Liver (tissue), 9 donors: ENCODE results near the gene CFAP70. TPM values are rescaled to one million over a fixed set of nuclear protein-coding genes. Genes with fewer than 3 reads are reported as not detected.

Experiments used
- DNase-seq: peaks from one replicate; pipeline ENCODE4 v3.0.0-alpha.2; 2017; ENCODE audit warnings: low spot score
- H3K27ac ChIP-seq, 2 donors: one replicate each; pipeline ENCODE4 v1.7.0; 2013; ENCODE audit warnings: inconsistent platforms in 2 of 2, low read length in 2 of 2, control low read depth in 1 of 2, low read depth in 1 of 2, mild to moderate bottlenecking in 1 of 2
- H3K27me3 ChIP-seq, 4 donors: one replicate each; pipeline versions ENCODE4 v1.6.1 to v1.7.0; 2013; ENCODE audit warnings: low read length in 3 of 4, inconsistent platforms in 1 of 4, mild to moderate bottlenecking in 1 of 4, moderate library complexity in 1 of 4; ENCODE audit not compliant: control insufficient read depth in 4 of 4, insufficient read depth in 4 of 4
- H3K36me3 ChIP-seq, 4 donors: one replicate each; pipeline versions ENCODE4 v1.6.1 to v1.7.0; 2013; ENCODE audit warnings: low read length in 3 of 4, mild to moderate bottlenecking in 3 of 4, low read depth in 1 of 4, moderate library complexity in 1 of 4; ENCODE audit not compliant: control insufficient read depth in 4 of 4, insufficient read depth in 3 of 4
- H3K4me1 ChIP-seq, 4 donors: one replicate each; pipeline versions ENCODE4 v1.6.1 to v1.7.0; 2013; ENCODE audit warnings: low read length in 3 of 4, mild to moderate bottlenecking in 3 of 4, moderate library complexity in 1 of 4; ENCODE audit not compliant: control insufficient read depth in 4 of 4, insufficient read depth in 4 of 4
- H3K4me3 ChIP-seq, 3 donors: one replicate each; pipeline versions ENCODE4 v1.6.1 to v1.7.0; 2013; ENCODE audit warnings: low read length in 3 of 3, control low read depth in 1 of 3, low read depth in 1 of 3, mild to moderate bottlenecking in 1 of 3
- H3K9ac ChIP-seq, 2 donors: one replicate each; pipeline ENCODE4 v1.7.0; 2013; ENCODE audit warnings: low read length in 2 of 2, mild to moderate bottlenecking in 2 of 2, moderate library complexity in 2 of 2, control low read depth in 1 of 2, low read depth in 1 of 2
- H3K9me3 ChIP-seq, 4 donors: one replicate each; pipeline versions ENCODE4 v1.6.1 to v1.7.0; 2013; ENCODE audit warnings: low read length in 3 of 4; ENCODE audit not compliant: control insufficient read depth in 4 of 4
- ATF3 ChIP-seq: IDR thresholded peaks from 2 replicates; pipeline ENCODE4 v1.6.1; 2016; ENCODE audit warnings: antibody characterized with exemption
- CTCF ChIP-seq: fragments of 150-350 bp; IDR thresholded peaks from 2 replicates; pipeline ENCODE4 v1.5.1; 2017; ENCODE audit warnings: improper control_type of control experiment, low read depth, low read length; ENCODE audit not compliant: missing input control
- EGR1 ChIP-seq, 2 donors: IDR thresholded peaks; 2 replicates each; pipeline ENCODE4 v1.6.1; 2016 to 2018; ENCODE audit warnings: antibody characterized with exemption in 2 of 2, low read depth in 2 of 2
- FOXA1 ChIP-seq: IDR thresholded peaks from 2 replicates; pipeline ENCODE4 v1.6.1; 2016; ENCODE audit warnings: antibody characterized with exemption
- FOXA2 ChIP-seq: IDR thresholded peaks from 2 replicates; pipeline ENCODE4 v1.6.1; 2016; ENCODE audit warnings: antibody characterized with exemption
- GABPA ChIP-seq, 2 donors: IDR thresholded peaks in 1 of 2; conservative IDR thresholded peaks in 1 of 2; 2 replicates each; pipeline ENCODE4 v1.6.1; 2016; ENCODE audit warnings: antibody characterized with exemption in 2 of 2, mild to moderate bottlenecking in 1 of 2, moderate library complexity in 1 of 2
- HNF4A ChIP-seq, 2 donors: conservative IDR thresholded peaks; 2 replicates each; pipeline ENCODE4 v1.6.1; 2016; ENCODE audit warnings: antibody characterized with exemption in 2 of 2, mild to moderate bottlenecking in 2 of 2
- HNF4G ChIP-seq: IDR thresholded peaks from 2 replicates; pipeline ENCODE4 v1.6.1; 2016; ENCODE audit warnings: antibody characterized with exemption
- JUND ChIP-seq, 2 donors: IDR thresholded peaks; 2 replicates each; pipeline ENCODE4 v1.6.1; 2016; ENCODE audit warnings: antibody characterized with exemption in 2 of 2
- MAX ChIP-seq: IDR thresholded peaks from 2 replicates; pipeline ENCODE4 v1.6.1; 2016; ENCODE audit warnings: antibody characterized with exemption
- NR2F2 ChIP-seq: IDR thresholded peaks from 2 replicates; pipeline ENCODE4 v1.6.1; 2016; ENCODE audit warnings: antibody characterized with exemption
- RAD21 ChIP-seq, 2 donors: IDR thresholded peaks; 2 replicates each; pipeline ENCODE4 v1.6.1; 2016; ENCODE audit warnings: antibody characterized with exemption in 2 of 2, mild to moderate bottlenecking in 2 of 2
- RXRA ChIP-seq, 2 donors: IDR thresholded peaks; 2 replicates each; pipeline ENCODE4 v1.6.1; 2017 to 2018; ENCODE audit warnings: antibody characterized with exemption in 2 of 2, mild to moderate bottlenecking in 1 of 2
- SP1 ChIP-seq: IDR thresholded peaks from 2 replicates; pipeline ENCODE4 v1.6.1; 2018; ENCODE audit warnings: antibody characterized with exemption, mild to moderate bottlenecking
- TAF1 ChIP-seq: conservative IDR thresholded peaks from 2 replicates; pipeline ENCODE4 v1.6.1; 2016; ENCODE audit warnings: antibody characterized with exemption, mild to moderate bottlenecking
- YY1 ChIP-seq: IDR thresholded peaks from 2 replicates; pipeline ENCODE4 v1.6.1; 2016; ENCODE audit warnings: antibody characterized with exemption, mild to moderate bottlenecking
- WGBS: extraction: QIAGEN DNeasy Blood & Tissue Kit; methylation state at CpG from one replicate; pipeline ENCODE4 v1.1.7; 2013; 5-methylcytosine and 5-hydroxymethylcytosine counted together
- polyA plus RNA-seq, 2 donors: library from polyadenylated mRNA; stranded (reverse) in 1 of 2; unstranded in 1 of 2; fragments of 200-250 nt in 1 of 2; fragments of >200 nt in 1 of 2; fragmentation: Nextera tagmentation in 1 of 2; extraction: Ambion mirVana in 1 of 2; gene quantifications; one replicate each; pipeline versions ENCODE4 v1.2.1 to v1.2.3, GENCODE V29; 2013 to 2015
- total RNA-seq, 2 donors: library from RNA; depleted of rRNA; stranded (reverse); fragments of >200 nt; gene quantifications; one replicate each; pipeline ENCODE4 v1.2.3, GENCODE V29; 2014
- TF ChIP-seq, protein P1 (sequence below): IDR thresholded peaks from 2 replicates; pipeline ENCODE4 v1.6.1; 2016; ENCODE audit warnings: antibody characterized with exemption
- TF ChIP-seq, protein P2 (sequence below): IDR thresholded peaks from 2 replicates; pipeline ENCODE4 v1.6.1; 2016; ENCODE audit warnings: antibody characterized with exemption, mild to moderate bottlenecking
- donor health status: healthy.
- donor health status: healthy.
- donor health status: healthy.
- donor health status: healthy.
- donor health status: healthy.

CFAP70 gene
- total and polyA plus RNA-seq, 4 donors = 0.46 to 2.3 (median 0.80) TPM

- Histone ChIP-seq H3K4me3 (no peak overlapping the region), H3K9ac (no peak overlapping the region), H3K27ac (no peak overlapping the region), H3K27me3 (no peaks in the 10 kb centered on the region), H3K4me1 (peaks cover 0 to 4% (median 2%) of the 10 kb centered on the region in 4 donors), H3K9me3 (no peaks in the 10 kb centered on the region), H3K36me3 (peaks cover 0 to 3% (median under 1%) of the 10 kb centered on the region in 4 donors)
- 95% methylated on average over 3 of the region's 3 CpGs for WGBS
- TF ChIP-seq HNF4G (no peak), FOXA1 (no peak), FOXA2 (no peak), TAF1 (no peak), GABPA (IDR thresholded peaks at IDR 0.05 in 1 of 2, conservative IDR thresholded peaks at IDR 0.05 in 1 of 2) (no peak), EGR1 (IDR thresholded peaks at IDR 0.05; ENCODE audit: low read depth in 2 of 2) (no peak), CTCF (no peak), JUND (IDR thresholded peaks at IDR 0.05) (no peak), HNF4A (conservative IDR thresholded peaks at IDR 0.05) (no peak), NR2F2 (no peak), RXRA (IDR thresholded peaks at IDR 0.05) (no peak), ATF3 (no peak), YY1 (no peak), SP1 (no peak), MAX (no peak), RAD21 (IDR thresholded peaks at IDR 0.05) (no peak)
- TF ChIP-seq, protein P1, sequence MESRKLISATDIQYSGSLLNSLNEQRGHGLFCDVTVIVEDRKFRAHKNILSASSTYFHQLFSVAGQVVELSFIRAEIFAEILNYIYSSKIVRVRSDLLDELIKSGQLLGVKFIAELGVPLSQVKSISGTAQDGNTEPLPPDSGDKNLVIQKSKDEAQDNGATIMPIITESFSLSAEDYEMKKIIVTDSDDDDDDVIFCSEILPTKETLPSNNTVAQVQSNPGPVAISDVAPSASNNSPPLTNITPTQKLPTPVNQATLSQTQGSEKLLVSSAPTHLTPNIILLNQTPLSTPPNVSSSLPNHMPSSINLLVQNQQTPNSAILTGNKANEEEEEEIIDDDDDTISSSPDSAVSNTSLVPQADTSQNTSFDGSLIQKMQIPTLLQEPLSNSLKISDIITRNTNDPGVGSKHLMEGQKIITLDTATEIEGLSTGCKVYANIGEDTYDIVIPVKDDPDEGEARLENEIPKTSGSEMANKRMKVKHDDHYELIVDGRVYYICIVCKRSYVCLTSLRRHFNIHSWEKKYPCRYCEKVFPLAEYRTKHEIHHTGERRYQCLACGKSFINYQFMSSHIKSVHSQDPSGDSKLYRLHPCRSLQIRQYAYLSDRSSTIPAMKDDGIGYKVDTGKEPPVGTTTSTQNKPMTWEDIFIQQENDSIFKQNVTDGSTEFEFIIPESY = no peak
- TF ChIP-seq, protein P2, sequence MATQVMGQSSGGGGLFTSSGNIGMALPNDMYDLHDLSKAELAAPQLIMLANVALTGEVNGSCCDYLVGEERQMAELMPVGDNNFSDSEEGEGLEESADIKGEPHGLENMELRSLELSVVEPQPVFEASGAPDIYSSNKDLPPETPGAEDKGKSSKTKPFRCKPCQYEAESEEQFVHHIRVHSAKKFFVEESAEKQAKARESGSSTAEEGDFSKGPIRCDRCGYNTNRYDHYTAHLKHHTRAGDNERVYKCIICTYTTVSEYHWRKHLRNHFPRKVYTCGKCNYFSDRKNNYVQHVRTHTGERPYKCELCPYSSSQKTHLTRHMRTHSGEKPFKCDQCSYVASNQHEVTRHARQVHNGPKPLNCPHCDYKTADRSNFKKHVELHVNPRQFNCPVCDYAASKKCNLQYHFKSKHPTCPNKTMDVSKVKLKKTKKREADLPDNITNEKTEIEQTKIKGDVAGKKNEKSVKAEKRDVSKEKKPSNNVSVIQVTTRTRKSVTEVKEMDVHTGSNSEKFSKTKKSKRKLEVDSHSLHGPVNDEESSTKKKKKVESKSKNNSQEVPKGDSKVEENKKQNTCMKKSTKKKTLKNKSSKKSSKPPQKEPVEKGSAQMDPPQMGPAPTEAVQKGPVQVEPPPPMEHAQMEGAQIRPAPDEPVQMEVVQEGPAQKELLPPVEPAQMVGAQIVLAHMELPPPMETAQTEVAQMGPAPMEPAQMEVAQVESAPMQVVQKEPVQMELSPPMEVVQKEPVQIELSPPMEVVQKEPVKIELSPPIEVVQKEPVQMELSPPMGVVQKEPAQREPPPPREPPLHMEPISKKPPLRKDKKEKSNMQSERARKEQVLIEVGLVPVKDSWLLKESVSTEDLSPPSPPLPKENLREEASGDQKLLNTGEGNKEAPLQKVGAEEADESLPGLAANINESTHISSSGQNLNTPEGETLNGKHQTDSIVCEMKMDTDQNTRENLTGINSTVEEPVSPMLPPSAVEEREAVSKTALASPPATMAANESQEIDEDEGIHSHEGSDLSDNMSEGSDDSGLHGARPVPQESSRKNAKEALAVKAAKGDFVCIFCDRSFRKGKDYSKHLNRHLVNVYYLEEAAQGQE = no peak
- DNase-seq = no peak
Measured at GRCh38 chr10:73405556-73405955, 46.9 kb upstream of the CFAP70 start.
